HG02885 (cell line): ENCODE data around the gene NEUROD1.
A peak's percentile ranks its signal among the peaks of the same experiment; 100 is the strongest.

Experiments
- ATAC-seq: cut with Tn5 transposase; IDR thresholded peaks from one replicate; pipeline ENCODE4 v1.9.1; 2021; ENCODE audit warnings: mild to moderate bottlenecking; ENCODE audit not compliant: unreplicated experiment, poor library complexity

NEUROD1 gene

GRCh38 chr2:181646415-181646987, 33.8 kb downstream of the NEUROD1 start:
- no peak for ATAC-seq

- ATAC-seq: no peak
Measured at GRCh38 chr2:181643151-181643550, 37.2 kb downstream of the NEUROD1 start.

GRCh38 chr2:181642086-181642485, 38.2 kb downstream of the NEUROD1 start:
- no peak for ATAC-seq

- ATAC-seq: no peak
Measured at GRCh38 chr2:181639686-181640085, 40.6 kb downstream of the NEUROD1 start.

- ATAC-seq: peak; percentile 83
Measured at GRCh38 chr2:181632733-181633401, 47.5 kb downstream of the NEUROD1 start.

- ATAC-seq: no peak
Measured at GRCh38 chr2:181628590-181629585, 51.4 kb downstream of the NEUROD1 start.

GRCh38 chr2:181627545-181627944, 52.8 kb downstream of the NEUROD1 start:
- no peak for ATAC-seq

- no peak for ATAC-seq
Measured at GRCh38 chr2:181626671-181627070, 53.6 kb downstream of the NEUROD1 start.
